GM18498 (cell line): ENCODE data around the gene EIF3I.
"Not testable (repeated sequence)": the region's sequence is repeated elsewhere in the genome, so short reads cannot be mapped to it uniquely, and the experiment has no call there.

Experiments
- ATAC-seq: cut with Tn5 transposase; IDR thresholded peaks from one replicate; pipeline ENCODE4 v1.9.1; 2021; ENCODE audit warnings: mild to moderate bottlenecking, moderate library complexity; ENCODE audit not compliant: unreplicated experiment

The EIF3I gene

DNA sequence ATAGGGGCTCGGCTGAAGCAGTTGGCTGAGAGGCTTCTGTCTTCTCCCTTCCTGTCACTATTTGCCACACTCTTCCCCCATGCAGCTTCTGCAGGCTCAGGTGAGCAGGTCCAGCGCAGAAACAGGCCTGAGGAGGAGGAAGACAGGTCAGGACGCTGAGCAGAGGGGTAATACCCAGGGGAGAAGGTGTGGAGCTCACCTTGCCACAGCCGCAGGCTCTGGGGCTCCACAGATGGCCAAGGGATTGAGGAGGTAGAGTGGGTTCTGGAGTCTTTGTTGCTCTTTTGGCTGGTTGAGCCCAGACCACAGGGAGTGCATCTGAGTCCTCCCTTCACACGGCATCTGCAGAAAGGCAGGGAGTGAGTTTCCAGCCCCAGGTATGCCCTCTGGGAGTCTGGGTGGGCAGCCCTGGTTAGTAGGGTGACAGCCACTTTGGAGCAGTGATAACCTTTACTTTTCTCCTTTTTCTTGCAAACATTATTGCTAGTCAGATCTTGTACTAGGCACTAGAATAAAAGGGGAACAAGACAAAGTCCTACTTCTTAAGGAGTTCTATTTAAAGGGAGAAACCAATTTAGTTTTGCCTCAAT is 9.7 kb downstream of the EIF3I start:
- no peak for ATAC-seq

DNA sequence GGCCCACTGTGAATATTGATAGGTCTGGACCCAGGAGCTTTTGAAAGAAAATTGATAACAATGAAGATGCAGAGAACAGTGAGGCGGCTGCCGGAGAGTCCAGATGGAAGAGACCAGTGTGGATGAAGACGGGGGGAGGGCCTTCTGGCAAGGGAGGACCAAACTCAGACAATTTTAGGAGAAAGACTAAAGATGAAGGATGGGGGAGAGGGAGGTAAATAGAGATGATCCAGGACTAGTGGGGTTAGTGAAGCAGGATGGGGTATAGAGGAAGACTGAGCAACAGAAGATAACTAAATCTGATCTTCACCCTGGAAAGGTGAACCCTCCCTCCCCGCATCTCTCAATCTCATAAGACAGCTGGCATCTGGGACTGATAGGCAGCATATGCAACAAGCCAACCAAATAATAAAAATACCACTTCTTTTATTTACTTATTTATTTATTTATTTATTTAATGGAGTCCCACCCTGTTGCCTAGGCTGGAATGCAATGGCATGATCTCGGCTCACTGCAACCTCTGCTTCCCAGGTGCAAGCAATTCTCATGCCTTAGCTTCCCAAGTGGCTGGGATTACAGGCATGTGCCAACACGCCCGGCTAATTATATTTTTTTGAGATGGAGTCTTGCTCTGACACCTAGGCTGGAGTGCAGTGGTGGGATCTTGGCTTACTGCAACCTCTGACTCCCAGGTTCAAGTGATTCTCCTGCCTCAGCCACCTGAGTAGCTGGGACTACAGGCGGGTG is 10.5 kb downstream of the EIF3I start:
- ATAC-seq = no peak

DNA sequence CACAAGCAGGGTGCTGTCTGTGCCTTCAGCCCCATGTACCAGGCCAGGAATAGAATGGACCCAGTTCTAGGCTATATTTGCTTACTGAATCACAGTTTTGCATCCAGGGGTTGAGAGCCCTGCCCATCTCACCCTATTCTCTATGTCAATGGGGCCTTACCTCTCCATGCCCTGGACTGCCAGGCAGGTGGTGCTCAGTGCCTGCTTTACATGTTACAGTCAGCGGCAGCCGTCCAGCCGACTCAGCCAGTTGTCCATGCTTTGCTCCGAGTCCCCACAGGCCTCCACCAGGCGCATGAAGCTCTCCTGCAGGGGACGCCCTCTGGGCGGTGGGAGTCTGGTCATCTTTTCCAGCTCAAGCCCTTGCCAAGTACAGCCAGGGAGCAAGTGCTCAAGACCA is 12.6 kb downstream of the EIF3I start:
- ATAC-seq = no peak

DNA sequence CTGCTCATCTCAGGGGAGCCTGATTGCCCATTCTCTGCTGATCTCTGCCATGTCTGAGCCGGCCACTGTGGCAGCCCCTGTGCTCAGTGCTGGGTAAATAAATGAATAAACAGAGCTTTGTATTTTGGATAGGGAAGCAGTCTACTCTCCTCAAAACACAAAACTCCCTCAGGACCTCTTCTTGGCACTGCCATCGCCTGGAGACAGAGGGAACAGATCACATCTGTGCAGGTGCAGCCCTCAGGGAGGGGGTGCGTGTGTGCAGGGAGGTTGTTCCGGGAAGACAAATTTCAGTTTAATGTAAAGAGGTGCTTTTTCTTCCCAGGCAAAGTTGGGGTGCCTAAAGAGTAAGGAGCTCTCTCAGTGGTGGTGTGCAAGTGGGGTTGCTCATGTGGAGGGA is 17.1 kb downstream of the EIF3I start:
- no peak for ATAC-seq

DNA sequence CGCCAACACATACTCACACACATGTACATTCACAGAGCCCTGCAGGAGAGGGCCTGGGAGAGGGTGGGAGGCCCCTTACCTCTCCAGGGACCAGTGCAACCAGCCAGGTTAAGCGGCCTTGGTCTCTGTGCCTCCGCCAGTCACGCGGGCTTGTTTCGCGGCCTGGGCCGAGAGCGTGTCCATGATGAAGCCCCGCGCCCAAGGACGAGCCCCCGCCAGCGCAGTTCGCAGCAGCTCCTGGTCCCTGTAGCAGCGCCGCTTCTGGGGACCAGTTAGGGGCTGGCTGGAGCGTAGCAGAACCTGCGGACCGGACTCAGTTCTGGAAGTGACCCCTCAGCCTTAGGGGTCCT is 17.6 kb downstream of the EIF3I start:
- no peak for ATAC-seq

DNA sequence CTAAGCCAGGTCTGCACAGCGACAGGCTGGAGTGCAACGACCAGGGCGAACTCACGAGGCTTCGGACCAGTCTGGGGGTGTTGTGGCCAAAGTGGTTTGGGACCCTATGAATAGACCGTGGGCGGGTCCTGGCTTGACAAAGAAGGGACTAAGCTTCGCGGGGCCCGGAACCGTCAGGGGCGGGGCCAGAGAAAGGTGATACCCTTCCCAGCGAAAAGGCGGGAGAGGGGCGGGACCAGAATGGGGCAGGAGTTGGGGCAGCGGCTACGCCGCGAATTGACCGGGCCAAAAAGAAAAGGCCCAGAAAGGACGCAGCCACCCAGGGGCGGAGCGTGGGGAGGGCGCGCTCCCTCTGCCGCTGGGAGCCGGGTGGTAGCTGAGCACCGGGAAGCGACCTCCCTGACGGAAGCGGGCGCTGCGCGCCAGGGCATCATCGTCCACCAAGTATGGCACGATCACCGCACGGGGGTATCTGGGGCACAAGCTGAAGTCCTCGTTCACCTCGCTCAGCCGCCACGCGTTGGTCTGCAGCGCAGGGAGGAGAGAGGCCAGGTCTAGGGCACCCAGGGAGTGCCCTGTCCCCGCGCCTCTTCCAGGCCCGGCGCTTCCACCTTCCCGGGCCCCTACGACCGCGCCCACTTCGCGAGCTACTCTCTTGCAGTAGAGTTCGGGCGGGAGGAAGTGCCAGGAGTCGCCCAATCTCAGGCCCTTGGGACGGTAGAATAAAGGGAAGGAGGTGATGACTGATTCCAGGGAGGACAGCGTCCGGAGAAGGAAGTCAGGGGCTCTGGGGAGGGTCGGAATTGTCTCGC is 18.1 kb downstream of the EIF3I start:
- peak; percentile 50 for ATAC-seq

DNA sequence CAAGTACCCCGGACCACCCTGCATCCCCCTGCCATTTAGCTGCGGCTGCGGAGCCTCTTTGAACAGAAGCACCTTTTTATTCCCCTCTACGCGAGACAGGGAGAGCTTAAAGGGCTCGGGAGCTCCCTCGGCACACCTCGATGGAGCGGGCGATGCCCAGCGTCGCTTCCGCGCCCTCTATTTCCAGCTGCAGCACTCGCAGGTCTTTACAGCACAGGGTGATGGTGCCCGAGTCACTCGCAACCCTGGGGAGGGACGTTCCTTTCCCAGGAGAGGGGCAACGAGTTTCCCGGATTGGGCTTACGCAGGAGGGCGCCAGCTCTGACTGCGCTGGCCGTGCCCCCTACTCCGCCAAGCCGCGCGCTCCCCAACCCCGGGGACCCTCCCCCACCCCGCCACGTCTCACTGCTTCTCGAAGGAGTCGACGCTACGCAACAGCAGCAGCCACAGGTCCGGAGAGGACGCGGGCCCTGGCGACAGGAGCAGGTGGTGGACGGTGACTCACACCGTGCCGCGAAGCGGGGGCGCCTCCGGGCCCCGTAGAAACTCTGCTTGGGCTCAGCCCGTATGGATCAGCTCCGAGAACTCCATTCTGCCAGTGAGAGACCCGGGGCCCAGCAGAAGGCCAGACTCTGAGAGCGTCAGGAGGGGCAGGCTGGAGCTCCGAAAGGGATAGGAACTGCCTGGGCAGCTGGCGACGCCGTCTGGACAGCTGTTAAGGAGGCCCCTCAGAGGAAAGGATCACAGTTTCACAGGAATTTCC is 19.0 kb downstream of the EIF3I start:
- peak; percentile 43 for ATAC-seq

DNA sequence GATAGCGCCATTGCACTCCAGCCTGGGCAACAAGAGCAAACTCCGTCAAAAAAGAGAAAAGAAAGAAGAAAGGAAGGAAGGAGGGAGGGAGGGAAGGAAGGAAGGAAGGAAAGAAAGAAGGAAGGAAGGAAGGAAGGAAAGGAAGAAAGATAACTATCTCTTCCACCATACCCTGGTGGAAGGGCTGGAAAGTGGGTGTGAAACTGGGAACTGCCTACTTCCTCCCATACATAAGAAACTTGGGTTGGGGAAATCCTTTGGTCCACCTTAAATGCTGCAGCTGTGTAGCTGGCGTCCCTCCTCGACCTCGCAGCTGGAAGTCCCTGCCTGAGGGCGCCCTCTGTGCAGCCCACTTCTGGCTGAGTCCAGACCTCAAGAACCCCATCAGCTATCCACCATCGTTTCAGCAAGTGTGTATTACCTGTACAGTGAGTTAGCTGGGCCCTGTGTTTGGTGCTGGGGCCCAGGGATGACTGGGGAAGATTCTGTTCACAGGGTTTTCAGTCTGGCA is 20.2 kb downstream of the EIF3I start:
- ATAC-seq = no peak

DNA sequence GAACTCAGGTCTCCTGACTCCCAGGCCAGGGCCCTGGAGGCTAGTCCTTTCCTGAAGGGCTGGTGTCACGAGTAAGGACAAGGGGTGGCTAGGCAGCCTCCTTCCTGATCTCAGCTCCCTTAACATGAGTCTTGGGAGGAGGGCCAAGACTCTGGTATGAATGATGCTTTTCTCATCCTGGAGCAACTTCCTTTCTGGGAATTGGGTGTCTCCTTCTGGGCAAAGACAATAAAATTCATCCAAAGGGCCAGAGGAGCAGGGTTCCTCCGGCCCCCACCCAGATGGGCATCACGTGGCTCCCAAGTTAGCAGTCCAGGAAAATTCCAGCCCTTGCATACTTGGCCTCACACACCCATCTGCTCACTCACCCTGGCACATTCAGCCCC is 24.7 kb downstream of the EIF3I start, which contains the start of gene FAM167B:
TSS of gene FAM167B (plus strand) at position 335 of the 386 bp plus-strand sequence. CDS start 200 bp downstream, outside the sequence.
- no peak for ATAC-seq

DNA sequence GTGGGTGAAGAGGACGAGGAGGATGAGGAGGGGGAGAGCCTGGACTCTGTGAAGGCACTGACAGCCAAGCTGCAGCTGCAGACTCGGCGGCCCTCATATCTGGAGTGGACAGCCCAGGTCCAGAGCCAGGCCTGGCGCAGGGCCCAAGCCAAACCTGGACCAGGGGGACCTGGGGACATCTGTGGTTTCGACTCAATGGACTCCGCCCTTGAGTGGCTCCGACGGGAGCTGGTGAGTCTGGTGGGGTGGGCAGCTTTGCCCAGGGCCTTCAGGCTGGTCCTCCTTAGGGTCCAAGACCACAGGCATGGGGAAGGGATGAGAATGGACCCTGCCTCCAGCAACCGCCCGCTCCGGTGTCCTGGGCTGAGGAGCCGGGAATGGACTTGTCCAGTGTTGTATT is 25.2 kb downstream of the EIF3I start:
- no peak for ATAC-seq

DNA sequence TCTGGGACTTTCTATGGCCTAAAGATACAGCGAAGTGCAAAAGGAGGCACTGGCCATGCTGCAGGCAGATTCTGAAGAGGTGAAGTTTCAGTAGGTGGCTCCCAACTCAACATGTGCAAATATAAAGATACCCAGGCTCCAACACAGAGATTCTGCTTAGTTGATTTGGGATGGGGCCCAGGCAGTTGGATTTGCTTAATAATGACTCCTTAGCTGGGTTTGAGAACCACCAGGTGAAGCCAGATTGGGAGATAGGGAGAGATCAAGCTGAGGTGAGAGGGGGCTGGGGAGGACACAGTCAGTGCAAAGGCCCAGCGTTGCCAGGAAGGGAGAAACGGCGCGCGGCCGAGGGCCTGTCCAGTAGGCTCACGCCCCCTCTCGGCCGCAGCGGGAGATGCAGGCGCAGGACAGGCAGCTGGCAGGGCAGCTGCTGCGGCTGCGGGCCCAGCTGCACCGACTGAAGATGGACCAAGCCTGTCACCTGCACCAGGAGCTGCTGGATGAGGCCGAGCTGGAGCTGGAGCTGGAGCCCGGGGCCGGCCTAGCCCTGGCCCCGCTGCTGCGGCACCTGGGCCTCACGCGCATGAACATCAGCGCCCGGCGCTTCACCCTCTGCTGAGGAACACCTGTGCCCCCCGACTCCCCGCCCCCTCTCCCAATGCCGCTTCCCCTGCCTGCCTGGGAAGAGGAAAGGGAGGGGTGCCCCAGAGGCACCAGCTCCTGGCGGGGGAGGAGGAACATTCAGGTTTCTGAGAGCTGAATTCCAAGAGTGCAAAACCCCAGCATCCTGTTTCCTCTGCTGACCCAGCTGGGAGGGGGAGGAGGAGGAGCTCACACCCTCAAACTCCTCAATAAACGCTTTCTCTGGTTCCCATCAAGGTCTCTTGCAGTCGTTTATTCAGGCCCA is 26.0 kb downstream of the EIF3I start:
- ATAC-seq = no peak

DNA sequence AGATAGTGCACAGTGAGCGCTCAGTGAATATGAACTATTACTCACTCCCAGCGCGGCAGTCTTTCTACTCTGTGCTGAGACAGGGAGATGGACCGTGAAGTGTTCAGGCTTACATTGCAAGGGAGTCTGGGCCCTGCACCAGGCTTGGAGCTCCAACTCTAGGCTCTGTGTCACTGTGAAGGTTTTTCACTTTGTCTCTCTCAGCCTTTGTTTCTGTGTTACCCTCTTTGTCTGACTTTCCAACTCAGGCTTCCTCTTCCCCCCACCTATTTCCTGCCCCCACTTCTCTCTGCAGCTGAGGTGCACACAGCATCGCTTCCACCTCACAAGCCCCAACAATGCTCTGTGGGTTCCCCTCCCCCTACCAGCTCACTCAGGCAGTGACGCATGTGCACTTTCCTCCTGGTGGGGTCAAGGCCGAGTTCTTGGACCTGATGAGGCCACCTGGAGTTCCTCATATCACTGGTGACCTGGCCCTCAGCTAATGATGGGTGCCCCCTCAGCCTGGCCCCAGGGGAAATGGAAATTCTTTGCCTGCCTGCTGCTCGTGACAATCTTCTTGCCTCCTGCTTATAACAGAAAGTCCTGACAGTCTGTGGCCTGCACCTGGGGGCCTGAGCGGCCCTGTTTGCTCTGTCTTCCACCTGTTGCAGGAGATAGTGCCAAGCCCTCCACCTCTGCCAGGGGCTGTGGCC is 27.8 kb downstream of the EIF3I start:
- ATAC-seq = peak; percentile 70

DNA sequence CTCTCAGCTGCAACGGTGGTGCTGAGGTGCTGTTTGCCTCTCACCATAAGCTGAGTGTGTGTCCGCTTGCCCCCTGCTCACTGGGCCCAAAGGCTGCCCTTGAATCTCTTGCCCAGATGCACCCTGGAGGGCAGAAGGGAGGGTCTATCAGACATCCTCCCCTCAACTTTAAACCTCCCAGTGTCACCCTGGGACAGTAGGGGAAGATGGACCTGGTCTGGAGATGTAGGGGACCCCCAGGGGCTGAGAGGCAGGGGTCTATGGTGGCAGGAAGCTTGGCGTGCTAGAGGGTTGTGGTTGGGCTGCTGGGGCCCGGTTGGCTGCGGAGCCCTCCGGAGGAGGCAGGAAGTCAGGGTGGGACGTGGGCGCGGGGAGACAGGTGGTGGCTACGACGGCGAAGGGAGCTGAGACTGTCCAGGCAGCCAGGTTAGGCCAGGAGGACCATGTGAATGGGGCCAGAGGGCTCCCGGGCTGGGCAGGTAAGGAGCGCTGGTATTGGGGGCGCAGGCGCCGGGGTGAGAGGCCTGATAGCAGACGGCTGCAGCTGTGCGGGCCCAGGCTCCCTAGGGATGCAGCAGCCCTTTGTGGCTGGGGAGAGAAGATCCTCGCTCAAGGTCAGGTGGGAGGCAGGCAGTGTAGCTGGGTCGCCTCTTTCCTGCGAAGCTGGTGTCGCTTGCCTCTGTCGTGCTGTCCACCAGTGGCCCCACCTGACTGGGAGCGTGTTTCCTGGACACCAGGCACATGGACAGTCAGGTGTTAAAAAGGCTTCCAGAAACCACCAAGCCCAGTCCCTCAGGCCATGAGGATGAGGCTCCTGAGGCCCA is 28.9 kb downstream of the EIF3I start, which contains the start of gene LCK:
TSS of gene LCK (plus strand) at position 373 of the 824 bp plus-strand sequence. CDS start 23,065 bp downstream, outside the sequence.
- ATAC-seq = no peak

DNA sequence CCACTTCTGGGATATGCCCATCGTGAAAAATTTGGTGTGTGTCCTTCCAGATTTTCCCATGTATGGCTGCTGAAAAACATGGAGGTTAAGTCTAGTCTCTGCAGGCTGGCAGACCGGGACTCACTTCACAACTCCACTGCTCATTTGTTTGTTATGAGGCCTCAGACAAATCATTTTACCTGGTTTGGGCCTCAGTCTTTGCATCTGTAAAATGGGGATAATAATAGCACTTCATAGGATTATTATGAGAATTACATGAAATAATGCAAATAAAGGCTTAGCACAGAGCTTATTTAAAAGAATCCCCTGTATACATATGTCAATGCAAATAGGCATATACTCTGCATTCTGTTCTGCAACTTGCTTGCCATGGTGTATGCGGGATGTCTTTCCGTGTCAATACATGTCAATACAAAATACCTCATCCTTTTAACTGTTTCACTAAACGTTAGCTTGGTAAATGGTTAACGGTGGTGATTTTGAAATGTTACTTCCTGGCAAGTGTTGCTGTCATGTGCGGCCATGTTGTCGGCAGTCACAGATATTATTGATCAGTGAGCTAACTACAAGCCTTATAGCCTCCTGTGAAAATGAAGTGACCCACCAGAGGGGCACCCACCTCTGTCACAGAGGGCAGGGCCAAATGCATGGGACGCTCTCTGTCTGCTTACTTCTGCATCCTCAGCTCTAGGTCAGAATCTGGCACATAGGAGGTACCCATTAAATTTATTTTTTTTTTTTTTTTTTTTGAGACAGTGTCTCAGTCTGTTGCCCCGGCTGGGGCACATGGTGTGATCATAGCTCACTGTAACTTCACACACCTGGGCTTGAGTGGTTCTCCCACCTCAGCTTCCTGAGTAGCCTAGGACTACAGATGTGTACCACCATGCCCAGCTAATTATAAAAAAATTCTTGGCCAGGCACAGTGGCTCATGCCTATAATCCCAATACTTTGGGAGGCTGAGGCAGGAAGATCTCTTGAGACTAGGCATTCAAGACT is 33.2 kb downstream of the EIF3I start:
- no peak for ATAC-seq

DNA sequence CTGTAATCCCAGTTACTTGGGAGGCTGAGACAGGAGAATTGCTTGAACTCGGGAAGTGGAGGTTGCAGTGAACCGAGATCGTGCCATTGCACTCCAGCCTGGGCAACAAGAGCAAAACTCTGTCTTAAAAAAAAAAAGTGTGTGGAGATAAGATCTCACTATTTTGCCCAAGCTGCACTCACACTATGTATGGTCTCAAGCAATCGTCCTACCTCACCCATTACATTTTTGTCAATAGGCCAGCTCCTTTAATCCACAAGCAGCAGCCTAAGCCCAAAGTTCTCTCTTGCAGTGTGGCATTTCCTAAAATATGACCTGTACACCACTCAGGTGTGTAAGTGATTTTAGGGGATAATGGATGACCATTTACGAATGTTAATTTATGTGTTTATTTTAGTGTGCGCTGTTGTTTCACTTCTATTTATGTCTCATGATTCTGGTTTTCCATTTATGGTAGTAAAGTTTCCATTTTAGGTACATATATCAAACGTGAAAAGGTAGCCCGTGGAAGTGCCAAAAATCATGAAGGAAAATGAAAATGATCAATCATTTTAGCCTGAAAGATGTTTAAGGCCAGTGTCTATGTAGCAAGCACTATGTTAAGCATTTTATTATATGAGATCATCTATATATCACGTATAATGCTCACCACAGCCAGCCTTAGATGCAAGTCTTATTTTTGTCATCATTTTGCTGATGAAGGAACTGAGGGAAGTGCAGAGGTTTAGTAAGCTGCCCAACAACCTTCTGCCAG is 34.4 kb downstream of the EIF3I start:
- ATAC-seq = no peak

DNA sequence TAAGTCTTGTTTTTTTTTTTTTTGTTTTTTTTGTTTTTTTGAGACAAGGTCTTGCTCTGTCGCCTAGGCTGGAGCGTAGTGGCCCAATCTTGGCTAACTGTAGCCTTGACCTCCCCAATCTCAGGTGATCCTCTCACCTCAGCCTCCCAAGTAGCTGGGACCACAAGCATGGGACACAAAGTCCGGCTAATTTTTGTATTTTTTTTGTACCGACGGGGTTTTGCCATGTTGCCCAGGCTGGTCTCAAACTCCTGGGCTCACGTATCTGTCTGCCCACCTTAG is 35.0 kb downstream of the EIF3I start:
- no peak for ATAC-seq

DNA sequence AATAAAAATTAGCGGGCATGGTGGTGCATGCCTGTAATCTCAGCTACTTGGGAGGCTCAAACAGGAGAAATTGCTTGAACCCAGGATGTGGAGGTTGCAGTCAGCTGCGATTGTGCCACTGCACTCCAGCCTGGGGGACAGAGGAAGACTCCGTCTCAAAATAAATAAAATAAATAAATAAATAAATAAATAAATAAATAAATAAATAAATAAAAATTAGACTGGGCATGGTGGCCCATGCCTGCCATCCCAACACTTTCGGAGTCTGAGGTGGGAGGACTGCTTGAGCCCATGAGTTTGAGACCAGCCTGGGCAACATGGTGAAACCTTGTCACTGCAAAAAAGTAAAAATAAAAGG is 41.0 kb downstream of the EIF3I start:
- not testable (repeated sequence) for ATAC-seq
